Fibroblast of lung (primary cell): ENCODE results near the gene SDF2L1.

Source experiments
- EZH2 ChIP-seq: IDR thresholded peaks from 2 replicates; pipeline ENCODE4 v1.5.1; 2012; ENCODE audit warnings: low read length, control low read depth, mild to moderate bottlenecking; ENCODE audit errors: missing control alignments
- TF ChIP-seq, protein P1 (sequence below), 2 donors: IDR thresholded peaks in 1 of 2; conservative IDR thresholded peaks in 1 of 2; 1 replicate in 1 of 2; 2 replicates in 1 of 2; pipeline ENCODE4 v1.5.1; 2011 to 2012; ENCODE audit warnings: low read length in 2 of 2, control low read depth in 1 of 2, inconsistent platforms in 1 of 2, low read depth in 1 of 2, mild to moderate bottlenecking in 1 of 2

DNA sequence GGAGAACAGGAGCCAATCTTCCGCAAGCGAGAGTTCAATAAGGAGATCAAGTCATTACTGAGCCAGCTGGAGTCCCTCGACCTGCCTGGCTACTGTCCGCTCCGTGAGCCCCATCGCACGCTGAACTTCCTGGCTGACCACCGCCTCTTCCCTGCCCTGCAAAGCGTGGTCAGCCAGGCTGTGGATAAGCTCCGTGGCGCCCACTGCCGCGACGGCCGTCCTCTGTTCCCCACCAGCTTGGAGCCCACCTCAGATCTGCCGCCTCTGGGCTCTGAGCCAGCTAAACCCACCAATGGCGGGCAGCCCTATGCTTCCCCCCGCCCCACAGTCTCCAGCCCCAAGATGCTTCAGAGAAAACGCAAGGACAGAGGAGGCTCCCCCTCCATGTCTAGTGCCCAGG, 7.3 kb upstream of the SDF2L1 start:
- TF ChIP-seq, protein P1, sequence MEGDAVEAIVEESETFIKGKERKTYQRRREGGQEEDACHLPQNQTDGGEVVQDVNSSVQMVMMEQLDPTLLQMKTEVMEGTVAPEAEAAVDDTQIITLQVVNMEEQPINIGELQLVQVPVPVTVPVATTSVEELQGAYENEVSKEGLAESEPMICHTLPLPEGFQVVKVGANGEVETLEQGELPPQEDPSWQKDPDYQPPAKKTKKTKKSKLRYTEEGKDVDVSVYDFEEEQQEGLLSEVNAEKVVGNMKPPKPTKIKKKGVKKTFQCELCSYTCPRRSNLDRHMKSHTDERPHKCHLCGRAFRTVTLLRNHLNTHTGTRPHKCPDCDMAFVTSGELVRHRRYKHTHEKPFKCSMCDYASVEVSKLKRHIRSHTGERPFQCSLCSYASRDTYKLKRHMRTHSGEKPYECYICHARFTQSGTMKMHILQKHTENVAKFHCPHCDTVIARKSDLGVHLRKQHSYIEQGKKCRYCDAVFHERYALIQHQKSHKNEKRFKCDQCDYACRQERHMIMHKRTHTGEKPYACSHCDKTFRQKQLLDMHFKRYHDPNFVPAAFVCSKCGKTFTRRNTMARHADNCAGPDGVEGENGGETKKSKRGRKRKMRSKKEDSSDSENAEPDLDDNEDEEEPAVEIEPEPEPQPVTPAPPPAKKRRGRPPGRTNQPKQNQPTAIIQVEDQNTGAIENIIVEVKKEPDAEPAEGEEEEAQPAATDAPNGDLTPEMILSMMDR (conservative IDR thresholded peaks at IDR 0.05 in 1 of 2, IDR thresholded peaks at IDR 0.05 in 1 of 2; ENCODE audit: low read depth in 1 of 2, low read length in 2 of 2) = no peak
- TF ChIP-seq EZH2 = no peak
